ENCODE measurements around the gene DEFB123.
"Not testable (repeated sequence)": the region's sequence is repeated elsewhere in the genome, so short reads cannot be mapped to it uniquely, and the experiment has no call there.

DEFB123 gene, protein sequence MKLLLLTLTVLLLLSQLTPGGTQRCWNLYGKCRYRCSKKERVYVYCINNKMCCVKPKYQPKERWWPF

DNA sequence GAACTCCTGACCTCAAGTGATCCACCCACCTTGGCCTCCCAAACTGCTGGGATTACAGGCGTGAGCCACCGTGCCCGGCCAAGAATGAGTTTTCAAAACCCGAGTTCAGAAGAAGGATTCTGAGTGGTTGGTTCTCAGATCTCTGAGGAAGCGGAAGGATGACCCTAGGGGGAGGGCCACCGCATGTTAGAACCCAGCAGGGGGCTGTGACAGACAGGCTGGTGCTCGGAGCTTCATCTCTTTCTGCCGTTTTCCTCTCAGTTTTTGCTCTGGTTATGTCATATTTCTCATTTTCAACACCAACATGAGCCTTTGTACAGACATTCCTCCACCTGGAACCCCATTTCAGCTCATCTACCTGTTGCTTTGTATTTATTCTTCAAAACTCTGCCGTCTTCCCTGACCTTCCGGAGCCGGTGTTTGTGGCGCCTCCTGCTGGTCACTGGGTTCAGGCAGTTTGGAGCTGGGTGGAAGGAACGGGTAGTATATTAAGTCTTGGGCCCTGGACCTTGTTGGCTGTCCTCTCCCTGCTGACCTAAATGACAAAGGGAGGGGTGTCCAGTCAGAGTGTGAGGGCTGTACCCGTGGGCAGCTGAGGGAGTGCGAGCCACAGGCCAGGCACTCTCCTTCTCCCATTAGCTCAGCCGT lies at the start of gene DEFB123:
TSS of gene DEFB123 (plus strand) at position 621 of the 648 bp plus-strand sequence. CDS start 67 bp downstream, outside the sequence.
- peaks cover 30% of the 10 kb centered on the region for H3K27me3 Mint-ChIP-seq
- no peak within 1 kb of the TSS for H3K27ac Mint-ChIP-seq
- no peaks in the 10 kb centered on the region for H3K36me3 Mint-ChIP-seq
- no peak within 1 kb of the TSS for H3K4me3 Mint-ChIP-seq
- no peaks in the 10 kb centered on the region for H3K9me3 Mint-ChIP-seq
- ATAC-seq = no peak
- no peaks in the 10 kb centered on the region for H3K4me1 Mint-ChIP-seq

DNA sequence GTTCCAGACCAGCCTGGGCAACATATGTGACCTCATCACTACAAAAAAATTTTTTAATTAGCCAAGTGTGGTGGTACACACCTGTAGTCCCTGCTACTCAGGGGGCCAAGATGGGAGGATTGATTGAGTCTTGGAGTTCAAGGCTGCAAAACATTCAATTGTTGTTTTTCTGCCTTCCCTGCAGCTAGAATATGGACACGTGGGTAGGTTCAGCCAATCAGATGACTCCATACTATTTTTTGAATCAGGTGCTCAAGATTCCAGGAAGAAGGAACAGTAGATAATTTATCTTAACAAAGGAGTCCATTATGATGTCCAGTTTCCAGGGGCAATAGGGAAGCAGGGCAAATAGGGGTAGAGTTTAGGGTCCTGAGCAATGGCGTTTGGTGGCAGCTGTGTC lies 47.6 kb upstream of the DEFB123 start:
- ATAC-seq = no peak
- Mint-ChIP-seq H3K36me3 (no peaks in the 10 kb centered on the region), H3K27ac (no peak overlapping the region), H3K9me3 (peaks cover 3% of the 10 kb centered on the region), H3K4me3 (no peak overlapping the region), H3K27me3 (peaks cover 23% of the 10 kb centered on the region), H3K4me1 (no peaks in the 10 kb centered on the region)

DNA sequence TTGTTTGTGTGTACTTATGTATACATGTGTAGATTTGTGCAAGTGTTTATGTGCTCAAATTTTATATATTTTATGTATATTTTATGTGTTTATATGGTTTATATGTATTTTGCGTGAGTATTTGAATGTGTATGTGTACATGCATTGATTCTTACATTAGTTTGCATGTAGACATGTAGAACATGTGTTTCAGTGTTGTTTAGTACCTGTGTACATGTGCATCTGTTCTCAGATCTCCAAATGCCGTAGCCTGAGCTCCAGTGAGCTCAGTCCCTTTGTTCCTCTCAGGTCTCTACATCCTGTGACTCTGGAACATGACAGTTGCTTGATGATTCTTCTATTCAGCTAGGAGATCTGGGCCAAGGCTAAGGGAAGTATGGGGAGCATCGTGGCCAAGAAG lies 45.5 kb upstream of the DEFB123 start:
- H3K4me3 Mint-ChIP-seq = no peak overlapping the region
- peaks cover 8% of the 10 kb centered on the region for H3K27me3 Mint-ChIP-seq
- H3K36me3 Mint-ChIP-seq = no peaks in the 10 kb centered on the region
- H3K27ac Mint-ChIP-seq = no peak overlapping the region
- no peaks in the 10 kb centered on the region for H3K4me1 Mint-ChIP-seq
- peaks cover 3% of the 10 kb centered on the region for H3K9me3 Mint-ChIP-seq
- no peak for ATAC-seq

DNA sequence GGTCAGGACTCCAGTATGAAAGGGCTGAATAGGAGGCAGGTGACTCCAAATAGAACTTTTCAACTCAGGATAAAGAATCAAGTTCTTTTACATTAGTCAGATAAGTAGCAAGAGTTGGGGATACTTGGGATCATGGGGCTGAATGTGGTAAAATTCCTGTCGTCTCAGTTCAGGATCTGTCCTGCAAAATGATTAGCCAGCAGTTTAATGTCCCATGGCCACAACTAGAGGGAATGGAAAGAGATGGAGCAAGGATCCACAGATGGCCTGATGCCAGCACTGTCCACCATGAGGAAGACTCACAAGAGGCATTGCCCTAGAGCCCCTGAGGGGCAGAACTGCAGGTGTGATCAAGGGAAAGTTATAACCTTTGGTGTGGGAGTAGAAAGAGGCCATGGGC lies 36.5 kb upstream of the DEFB123 start:
- Mint-ChIP-seq H3K4me1 (no peaks in the 10 kb centered on the region), H3K27ac (no peak overlapping the region), H3K36me3 (no peaks in the 10 kb centered on the region), H3K9me3 (no peaks in the 10 kb centered on the region), H3K27me3 (no peaks in the 10 kb centered on the region), H3K4me3 (no peak overlapping the region)
- no peak for ATAC-seq

DNA sequence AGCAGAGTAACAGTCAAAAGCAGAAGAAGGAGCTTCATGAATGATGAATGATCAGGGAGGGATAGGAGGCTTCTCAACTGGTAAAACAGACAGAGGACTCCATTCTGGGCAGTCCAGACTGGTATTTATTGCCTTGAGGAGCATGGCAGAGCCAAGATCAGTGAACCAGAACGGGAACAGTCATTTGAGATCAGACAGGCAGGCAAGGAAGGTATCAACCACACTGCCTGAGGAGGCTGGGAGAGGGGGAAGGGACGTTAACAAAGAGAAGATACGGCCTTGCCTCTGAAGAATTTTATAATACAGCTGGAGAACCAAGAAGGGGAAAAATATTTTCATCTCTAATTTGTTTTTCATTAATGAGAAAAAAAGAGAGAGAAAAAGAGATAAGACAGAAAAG lies 34.3 kb upstream of the DEFB123 start, which contains the start of gene DEFB121:
TSS of gene DEFB121 (minus strand) at position 101 of the 400 bp plus-strand sequence. CDS start at position 38, 63 bp downstream.
- ATAC-seq = no peak
- no peaks in the 10 kb centered on the region for H3K27me3 Mint-ChIP-seq
- H3K36me3 Mint-ChIP-seq = no peaks in the 10 kb centered on the region
- no peak within 1 kb of the TSS for H3K27ac Mint-ChIP-seq
- H3K4me3 Mint-ChIP-seq = no peak within 1 kb of the TSS
- H3K4me1 Mint-ChIP-seq = no peaks in the 10 kb centered on the region
- H3K9me3 Mint-ChIP-seq = peaks cover 2% of the 10 kb centered on the region

DNA sequence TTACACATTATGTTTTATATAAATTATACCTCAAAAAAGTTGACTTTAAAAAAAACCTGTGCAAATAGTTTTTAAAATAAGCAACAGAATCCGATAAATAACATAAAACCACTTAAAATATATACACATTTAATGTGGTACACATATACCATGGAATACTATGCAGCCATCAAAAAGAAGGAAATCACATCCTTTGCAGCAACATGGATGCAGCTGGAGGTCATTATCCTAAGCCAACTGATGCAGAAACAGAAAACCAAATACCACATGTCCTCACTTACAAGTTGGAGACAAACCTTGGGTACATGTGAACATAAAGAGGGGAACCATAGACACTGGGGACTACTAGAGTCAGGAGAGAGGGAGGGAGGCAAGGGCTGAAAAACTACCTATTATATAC lies 30.4 kb upstream of the DEFB123 start:
- Mint-ChIP-seq H3K27me3 (peaks cover 17% of the 10 kb centered on the region), H3K36me3 (no peaks in the 10 kb centered on the region), H3K4me1 (no peaks in the 10 kb centered on the region), H3K4me3 (no peak overlapping the region), H3K27ac (no peak overlapping the region), H3K9me3 (peaks cover 2% of the 10 kb centered on the region)
- no peak for ATAC-seq

DNA sequence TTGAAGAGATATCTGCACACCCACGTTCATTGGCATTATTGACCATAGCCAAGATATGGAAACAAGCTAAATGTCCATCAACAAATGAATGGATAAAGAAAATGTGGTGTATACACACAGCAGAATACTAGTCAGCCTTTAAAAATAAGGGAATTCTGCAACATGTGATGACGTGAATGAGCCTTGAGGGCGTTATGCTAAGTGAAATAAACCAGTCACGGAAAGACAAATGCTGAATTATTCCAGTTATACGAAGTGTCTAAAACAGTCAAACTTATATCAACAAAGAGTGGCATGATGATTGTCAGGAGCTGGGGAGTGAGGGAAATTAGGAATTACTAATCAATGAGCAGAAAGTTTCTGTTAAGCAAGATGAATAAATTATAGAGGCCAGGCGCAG lies 26.1 kb upstream of the DEFB123 start:
- Mint-ChIP-seq H3K4me3 (no peak overlapping the region), H3K9me3 (peaks cover 12% of the 10 kb centered on the region), H3K36me3 (no peaks in the 10 kb centered on the region), H3K27me3 (peaks cover 27% of the 10 kb centered on the region), H3K4me1 (no peaks in the 10 kb centered on the region), H3K27ac (no peak overlapping the region)
- ATAC-seq = no peak

DNA sequence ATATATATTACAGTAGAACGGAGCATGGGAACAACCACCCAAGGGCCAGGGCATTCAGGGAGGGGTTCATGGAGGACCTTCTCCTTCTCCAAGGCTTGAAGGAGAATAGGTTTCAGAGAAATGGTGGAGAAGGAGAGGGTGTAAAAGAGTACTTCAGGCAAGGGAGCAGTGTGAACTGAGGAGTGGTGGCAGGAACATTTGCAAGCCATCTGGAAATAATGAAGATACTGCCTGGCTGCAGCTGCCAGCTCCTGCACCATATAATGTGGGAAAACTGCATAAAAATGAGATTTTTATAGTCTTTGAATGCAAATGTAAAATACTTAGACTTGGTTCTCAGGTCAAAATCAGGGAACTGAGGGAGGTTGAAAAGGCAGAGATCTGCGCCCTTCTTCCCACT lies 24.8 kb upstream of the DEFB123 start:
- no peaks in the 10 kb centered on the region for H3K36me3 Mint-ChIP-seq
- peaks cover 27% of the 10 kb centered on the region for H3K27me3 Mint-ChIP-seq
- ATAC-seq = no peak
- H3K4me1 Mint-ChIP-seq = no peaks in the 10 kb centered on the region
- H3K9me3 Mint-ChIP-seq = peaks cover 13% of the 10 kb centered on the region
- no peak overlapping the region for H3K27ac Mint-ChIP-seq
- H3K4me3 Mint-ChIP-seq = no peak overlapping the region

DNA sequence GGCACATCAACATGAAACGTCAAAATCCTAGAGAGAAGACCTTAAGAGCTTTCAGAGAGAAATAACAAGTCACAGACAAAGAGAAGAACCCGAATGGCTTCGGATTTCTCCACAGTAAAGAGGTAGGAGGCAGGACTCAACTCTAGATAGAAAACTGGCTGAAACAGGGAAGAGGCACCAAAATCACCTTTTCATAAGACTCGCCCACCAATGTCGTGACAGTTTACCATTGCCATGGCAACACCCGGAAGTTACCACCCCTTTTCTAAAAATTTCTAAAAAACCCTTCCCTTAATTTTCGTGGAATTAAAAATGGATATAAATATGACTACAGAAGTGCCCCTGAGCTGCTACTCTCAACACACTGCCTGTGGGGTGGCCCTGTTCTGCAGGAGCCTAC lies 22.1 kb upstream of the DEFB123 start:
- Mint-ChIP-seq H3K27ac (no peak overlapping the region), H3K27me3 (peaks cover 25% of the 10 kb centered on the region), H3K36me3 (no peaks in the 10 kb centered on the region), H3K4me3 (no peak overlapping the region), H3K4me1 (no peaks in the 10 kb centered on the region), H3K9me3 (peaks cover 13% of the 10 kb centered on the region)
- no peak for ATAC-seq

DNA sequence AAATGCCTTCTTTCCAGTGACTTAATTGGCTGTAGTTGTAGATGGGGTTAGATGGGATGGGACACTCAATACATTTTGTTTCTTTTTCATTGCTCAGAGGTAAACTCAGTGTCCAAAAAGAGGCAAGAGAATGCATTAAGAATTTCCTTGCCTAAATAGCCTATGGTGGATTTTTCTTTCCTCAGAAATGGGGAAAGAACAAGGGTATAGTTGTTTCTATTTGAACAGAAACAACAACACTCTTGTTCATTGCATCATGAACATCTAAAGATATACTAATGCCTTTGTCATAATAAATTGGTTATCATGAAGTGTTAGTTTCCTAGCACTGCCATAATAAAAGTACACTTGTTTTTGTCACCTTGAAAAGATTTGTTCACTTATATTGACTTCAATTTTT lies 14.6 kb upstream of the DEFB123 start:
- Mint-ChIP-seq H3K9me3 (peaks cover 5% of the 10 kb centered on the region), H3K27ac (no peak overlapping the region), H3K4me1 (no peaks in the 10 kb centered on the region), H3K36me3 (no peaks in the 10 kb centered on the region), H3K4me3 (no peak overlapping the region), H3K27me3 (no peaks in the 10 kb centered on the region)
- ATAC-seq = no peak

DNA sequence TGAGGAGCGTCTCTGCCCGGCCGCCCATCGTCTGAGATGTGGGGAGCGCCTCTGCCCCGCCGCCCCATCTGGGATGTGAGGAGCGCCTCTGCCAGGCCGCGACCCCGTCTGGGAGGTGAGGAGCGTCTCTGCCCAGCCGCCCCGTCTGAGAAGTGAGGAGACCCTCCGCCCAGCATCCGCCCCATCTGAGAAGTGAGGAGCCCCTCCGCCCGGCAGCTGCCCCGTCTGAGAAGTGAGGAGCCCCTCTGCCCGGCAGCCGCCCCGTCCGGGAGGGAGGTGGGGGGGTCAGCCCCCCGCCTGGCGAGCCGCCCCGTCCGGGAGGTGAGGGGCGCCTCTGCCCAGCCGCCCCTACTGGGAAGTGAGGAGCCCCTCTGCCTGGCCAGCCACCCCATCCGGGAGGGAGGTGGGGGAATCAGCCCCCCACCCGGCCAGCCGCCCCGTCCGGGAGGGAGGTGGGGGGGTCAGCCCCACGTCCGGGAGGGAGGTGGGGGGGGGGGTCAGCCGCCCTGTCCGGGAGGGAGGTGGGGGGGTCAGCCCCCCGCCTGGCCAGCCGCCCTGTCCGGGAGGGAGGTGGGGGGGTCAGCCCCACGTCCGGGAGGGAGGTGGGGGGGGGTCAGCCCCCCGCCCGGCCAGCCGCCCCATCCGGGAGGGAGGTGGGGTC lies 13.4 kb upstream of the DEFB123 start:
- H3K36me3 Mint-ChIP-seq, ATAC-seq, H3K27ac Mint-ChIP-seq, H3K27me3 Mint-ChIP-seq, H3K4me1 Mint-ChIP-seq, H3K9me3 Mint-ChIP-seq, H3K4me3 Mint-ChIP-seq: not testable (repeated sequence)

DNA sequence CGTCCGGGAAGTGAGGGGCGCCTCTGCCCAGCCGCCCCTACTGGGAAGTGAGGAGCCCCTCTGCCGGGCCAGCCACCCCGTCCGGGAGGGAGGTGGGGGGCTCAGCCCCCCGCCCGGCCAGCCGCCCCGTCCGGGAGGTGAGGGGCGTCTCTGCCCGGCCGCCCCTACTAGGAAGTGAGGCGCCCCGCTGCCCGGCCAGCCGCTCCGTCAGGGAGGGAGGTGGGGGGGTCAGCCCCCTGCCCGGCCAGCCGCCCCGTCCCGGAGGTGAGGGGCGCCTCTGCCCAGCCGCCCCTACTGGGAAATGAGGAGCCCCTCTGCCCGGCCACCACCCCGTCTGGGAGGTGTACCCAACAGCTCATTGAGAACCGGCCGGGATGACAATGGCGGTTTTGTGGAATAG lies 12.9 kb upstream of the DEFB123 start:
- H3K36me3 Mint-ChIP-seq, H3K27ac Mint-ChIP-seq, H3K4me3 Mint-ChIP-seq, H3K4me1 Mint-ChIP-seq, H3K9me3 Mint-ChIP-seq, H3K27me3 Mint-ChIP-seq, ATAC-seq: not testable (repeated sequence)

DNA sequence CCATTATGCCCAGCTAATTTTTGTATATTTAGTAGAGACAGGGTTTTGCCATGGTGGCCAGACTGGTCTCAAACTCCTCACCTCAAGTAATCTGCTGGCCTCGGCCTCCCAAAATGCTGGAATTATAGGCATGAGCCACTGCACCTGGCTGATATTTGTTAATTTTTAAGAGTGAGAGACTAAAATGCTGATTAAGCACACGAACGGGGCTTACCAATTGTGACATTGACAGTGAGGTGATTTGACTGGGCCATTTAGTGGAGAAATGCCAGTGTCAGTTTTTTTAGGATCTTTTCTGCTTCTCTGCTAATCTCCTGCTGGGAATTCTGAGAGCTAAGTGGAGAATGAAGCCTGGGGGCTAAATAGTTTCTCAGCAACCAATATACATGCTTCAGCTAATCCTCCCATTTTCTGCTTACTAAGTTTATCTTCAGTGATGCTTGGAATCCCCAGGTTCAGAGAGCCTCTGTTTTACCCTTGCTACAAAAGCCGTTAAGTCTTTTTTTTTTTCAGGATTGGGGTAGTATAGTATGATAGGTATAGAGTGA lies 9.8 kb upstream of the DEFB123 start:
- Mint-ChIP-seq H3K4me3 (no peak overlapping the region), H3K4me1 (no peaks in the 10 kb centered on the region), H3K9me3 (peaks cover 5% of the 10 kb centered on the region), H3K36me3 (no peaks in the 10 kb centered on the region), H3K27ac (no peak overlapping the region), H3K27me3 (peaks cover 17% of the 10 kb centered on the region)
- ATAC-seq = no peak

DNA sequence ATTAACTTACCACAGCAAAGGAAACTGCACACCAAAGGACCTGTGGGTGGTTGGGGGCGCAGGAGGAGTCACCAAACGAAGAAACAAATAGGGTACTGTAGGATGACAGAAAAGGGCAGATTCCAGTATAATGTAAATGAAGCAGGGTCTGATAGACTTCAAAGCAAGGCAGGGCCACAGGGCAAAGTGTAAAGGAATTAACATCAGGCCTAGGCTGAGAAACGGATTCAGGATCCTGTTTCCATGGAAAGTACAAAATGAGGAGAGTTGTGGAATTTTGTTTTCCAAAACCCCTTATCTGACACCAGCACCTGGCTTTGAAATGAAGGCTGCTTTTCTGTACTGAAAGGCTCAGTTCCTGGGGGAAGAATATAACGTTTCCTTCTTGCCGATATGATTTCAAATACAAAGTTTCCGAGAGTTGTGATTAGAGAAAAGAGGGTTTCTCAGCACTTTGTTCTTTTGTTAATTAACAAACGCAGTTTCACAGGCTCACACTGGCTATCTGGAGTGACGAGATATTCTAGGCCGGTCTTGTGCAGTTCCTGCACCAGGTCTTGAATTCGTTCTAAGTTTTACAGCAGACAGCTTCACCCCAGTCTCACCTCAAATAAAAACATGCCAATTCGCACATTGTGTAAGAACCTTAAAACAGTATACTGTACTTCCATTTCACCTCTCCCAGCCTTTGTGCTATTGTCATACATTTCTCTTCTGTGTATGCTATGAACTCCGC lies 5.8 kb downstream of the DEFB123 start:
- Mint-ChIP-seq H3K36me3 (no peaks in the 10 kb centered on the region), H3K27ac (no peak overlapping the region), H3K27me3 (peaks cover 39% of the 10 kb centered on the region), H3K9me3 (peaks cover 4% of the 10 kb centered on the region), H3K4me3 (no peak overlapping the region), H3K4me1 (no peaks in the 10 kb centered on the region)
- no peak for ATAC-seq

DNA sequence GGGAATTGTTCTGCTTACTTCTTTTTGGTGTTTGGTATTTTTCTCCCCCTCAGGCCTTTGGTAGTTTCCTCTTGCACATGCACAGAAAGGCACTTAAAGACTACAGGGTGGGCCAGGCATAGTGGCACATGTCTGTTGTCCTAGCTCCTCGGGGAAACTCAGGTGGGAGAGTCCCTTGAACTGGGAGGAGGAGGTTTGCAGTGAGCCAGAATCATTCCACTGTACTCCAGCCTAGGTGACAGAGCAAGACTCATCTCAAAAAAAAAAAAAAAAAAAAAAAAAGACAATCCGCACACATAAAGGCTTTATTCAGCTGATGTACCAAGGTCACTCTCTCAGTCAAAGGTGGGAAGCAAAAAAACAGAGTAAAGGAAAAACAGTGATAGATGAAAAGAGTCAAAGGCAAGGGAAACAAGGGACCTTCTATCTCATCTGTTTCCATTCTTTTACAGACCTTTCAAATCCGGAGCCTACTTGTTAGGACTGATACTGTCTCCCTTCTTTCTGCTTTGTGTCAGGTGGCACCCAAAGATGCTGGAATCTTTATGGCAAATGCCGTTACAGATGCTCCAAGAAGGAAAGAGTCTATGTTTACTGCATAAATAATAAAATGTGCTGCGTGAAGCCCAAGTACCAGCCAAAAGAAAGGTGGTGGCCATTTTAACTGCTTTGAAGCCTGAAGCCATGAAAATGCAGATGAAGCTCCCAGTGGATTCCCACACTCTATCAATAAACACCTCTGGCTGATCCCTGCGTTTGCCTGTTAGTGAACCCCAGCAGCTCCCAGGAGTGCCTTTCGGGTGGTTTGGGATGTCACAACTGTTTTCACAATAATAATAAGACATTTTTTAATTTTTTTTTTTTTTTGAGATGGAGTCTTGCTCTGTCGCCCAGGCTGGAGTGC lies 9.3 kb downstream of the DEFB123 start:
- H3K4me3 Mint-ChIP-seq = no peak overlapping the region
- ATAC-seq = no peak
- peaks cover 4% of the 10 kb centered on the region for H3K9me3 Mint-ChIP-seq

More for the DNA sequence above, 9.3 kb downstream of the DEFB123 start:
- no peaks in the 10 kb centered on the region for H3K4me1 Mint-ChIP-seq
- H3K36me3 Mint-ChIP-seq = no peaks in the 10 kb centered on the region
- no peak overlapping the region for H3K27ac Mint-ChIP-seq
- H3K27me3 Mint-ChIP-seq = peaks cover 48% of the 10 kb centered on the region
